ENCODE measurements around the gene BIN1.

GRCh38 chr2:127145280-127145895 is 38.4 kb upstream of the BIN1 start:
- TF ChIP-seq REST (IDR thresholded peaks at IDR 0.05; ENCODE audit: insufficient read depth in 1 of 2, low read depth in 2 of 2, low read length in 2 of 2), result no peak
- TF ChIP-seq TAF1 (IDR thresholded peaks at IDR 0.05; ENCODE audit: borderline replicate concordance, insufficient read depth, low read length), result no peak
- TF ChIP-seq POLR2AphosphoS5 (IDR thresholded peaks at IDR 0.05; ENCODE audit: low read depth, low read length), result no peak

Measured in PFSK-1 (cell line).